GM12874 (cell line): ENCODE results near the gene TXNDC16.

Experiments used
- TF ChIP-seq, protein P1 (sequence below): IDR thresholded peaks from 2 replicates; pipeline ENCODE4 v1.5.1; 2011; ENCODE audit warnings: low read depth, mild to moderate bottlenecking, control low read depth, low read length, moderate library complexity; ENCODE audit not compliant: insufficient read depth

The TXNDC16 gene

DNA sequence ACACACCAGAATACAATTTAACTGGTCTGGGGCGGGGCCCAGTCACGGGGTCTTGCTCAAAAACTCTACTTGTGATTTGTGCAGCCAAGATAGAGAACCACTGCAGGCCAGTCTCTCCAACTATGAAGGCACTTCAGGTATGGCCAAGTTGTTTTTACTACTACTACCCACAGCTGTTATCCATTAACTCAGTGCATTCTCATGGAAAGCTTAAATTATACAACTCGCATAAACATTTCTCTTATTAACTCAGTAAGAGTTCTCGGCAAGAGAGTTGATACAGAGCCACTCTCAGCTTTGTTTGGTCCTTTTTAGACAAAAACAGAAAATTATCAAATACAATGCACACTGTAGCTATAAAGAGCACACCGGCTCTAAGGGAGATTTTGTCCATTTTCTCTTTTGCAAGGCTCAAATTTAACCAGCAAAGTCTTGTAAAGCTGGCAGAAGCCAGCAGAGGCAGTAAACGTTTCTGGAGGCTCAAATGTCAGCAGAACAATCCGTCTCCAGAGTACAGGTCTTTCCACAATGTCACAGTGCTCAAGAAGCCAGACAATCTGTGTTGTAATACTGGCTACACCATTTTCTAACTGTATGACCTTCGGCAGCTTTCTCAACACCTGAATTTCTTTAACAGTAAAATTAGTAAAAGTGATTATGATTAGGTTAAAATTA lies 152.2 kb downstream of the TXNDC16 start:
- TF ChIP-seq, protein P1, sequence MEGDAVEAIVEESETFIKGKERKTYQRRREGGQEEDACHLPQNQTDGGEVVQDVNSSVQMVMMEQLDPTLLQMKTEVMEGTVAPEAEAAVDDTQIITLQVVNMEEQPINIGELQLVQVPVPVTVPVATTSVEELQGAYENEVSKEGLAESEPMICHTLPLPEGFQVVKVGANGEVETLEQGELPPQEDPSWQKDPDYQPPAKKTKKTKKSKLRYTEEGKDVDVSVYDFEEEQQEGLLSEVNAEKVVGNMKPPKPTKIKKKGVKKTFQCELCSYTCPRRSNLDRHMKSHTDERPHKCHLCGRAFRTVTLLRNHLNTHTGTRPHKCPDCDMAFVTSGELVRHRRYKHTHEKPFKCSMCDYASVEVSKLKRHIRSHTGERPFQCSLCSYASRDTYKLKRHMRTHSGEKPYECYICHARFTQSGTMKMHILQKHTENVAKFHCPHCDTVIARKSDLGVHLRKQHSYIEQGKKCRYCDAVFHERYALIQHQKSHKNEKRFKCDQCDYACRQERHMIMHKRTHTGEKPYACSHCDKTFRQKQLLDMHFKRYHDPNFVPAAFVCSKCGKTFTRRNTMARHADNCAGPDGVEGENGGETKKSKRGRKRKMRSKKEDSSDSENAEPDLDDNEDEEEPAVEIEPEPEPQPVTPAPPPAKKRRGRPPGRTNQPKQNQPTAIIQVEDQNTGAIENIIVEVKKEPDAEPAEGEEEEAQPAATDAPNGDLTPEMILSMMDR: no peak

DNA sequence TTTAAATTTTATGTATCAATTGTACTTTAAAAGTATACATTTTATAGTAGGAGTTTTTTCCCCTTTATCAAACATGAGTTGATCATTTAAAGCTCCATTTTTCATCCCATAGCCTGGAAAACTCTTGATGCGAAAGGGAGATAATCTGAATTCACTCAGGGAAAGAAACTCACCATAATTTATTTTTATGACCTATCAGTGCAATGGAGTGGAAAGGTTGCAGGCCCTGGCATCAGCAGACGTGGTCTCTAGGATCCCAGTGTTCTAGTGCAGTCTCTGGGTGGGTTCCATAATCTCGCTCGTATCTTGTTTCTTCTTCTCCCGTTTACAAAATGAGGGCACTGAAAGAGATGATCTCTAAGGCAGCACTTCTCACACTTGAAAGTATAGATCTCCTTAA lies 153.2 kb downstream of the TXNDC16 start:
- TF ChIP-seq, protein P1: no peak

DNA sequence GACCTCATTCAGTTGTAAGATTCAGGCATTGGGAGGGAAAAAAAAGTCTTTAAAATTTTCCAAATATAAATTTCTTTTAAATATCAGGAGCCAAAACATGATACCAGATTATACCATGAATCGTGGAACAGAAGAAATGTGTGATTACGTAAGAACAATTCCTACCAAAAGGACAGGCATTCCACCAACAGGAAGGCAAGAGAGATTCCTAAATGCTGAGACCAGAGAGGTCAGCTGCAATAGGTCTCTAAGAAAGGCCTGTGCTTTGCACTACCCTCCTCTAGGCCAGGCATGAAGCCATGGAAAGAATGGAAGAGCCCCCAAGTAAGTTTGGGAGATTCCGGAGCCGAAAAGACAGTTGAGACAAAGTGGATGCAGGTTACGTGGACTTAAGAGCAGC lies 154.5 kb downstream of the TXNDC16 start:
- TF ChIP-seq, protein P1: no peak

DNA sequence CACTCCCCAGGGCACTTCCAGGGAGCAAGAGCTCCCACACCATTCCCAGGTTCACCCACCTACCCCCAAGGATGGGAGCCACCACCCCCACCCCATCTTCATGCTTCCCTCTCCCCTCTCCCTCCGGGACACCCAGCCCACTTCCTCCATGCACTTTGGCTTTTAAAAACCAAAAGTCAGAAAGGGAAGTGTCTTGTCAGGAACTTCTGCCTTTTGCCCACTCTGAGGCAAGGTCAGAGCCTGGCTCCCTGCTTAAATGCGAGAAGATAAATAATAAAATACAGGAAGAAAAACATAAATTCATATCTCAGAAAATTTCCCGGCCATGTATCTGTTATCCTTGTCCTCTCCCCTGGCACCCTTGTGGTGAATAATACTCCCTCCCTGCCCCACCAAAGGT lies 156.6 kb downstream of the TXNDC16 start:
- TF ChIP-seq, protein P1: no peak

DNA sequence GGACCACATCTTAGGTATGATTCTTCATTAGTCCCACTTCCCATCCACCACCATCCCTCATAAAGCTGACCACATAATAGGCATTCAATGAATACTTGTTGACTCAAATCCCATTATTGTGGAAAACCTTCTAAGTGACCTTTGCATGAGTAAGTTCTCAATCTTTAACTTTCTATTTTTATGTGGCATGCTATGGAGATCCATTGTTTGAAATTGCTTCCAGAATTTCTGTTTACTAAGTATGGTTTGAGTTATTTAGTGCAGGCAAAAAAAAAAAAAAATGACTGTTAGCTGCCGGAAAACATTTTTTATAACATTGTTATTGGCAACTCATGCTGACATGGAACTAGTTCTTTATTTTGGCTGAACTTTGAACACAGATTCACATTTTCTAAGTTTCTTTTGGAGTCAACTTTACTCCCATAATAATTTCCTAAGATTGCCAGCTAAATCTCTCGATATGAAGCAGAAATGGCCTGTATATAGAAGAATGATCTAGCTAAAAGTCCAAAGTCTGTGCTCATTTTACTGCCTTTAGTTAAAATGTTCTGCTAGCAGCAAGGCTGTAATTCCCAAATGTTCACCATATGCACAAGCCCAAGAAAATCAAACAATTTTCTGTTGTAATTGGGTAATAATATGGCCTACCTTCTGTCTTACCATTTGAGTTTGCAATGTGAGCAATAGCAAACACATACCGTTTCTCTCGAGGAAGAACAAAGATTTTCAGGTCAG lies 160.3 kb downstream of the TXNDC16 start:
- TF ChIP-seq, protein P1: no peak
